ENCODE measurements around the gene PLCL2.

DNA sequence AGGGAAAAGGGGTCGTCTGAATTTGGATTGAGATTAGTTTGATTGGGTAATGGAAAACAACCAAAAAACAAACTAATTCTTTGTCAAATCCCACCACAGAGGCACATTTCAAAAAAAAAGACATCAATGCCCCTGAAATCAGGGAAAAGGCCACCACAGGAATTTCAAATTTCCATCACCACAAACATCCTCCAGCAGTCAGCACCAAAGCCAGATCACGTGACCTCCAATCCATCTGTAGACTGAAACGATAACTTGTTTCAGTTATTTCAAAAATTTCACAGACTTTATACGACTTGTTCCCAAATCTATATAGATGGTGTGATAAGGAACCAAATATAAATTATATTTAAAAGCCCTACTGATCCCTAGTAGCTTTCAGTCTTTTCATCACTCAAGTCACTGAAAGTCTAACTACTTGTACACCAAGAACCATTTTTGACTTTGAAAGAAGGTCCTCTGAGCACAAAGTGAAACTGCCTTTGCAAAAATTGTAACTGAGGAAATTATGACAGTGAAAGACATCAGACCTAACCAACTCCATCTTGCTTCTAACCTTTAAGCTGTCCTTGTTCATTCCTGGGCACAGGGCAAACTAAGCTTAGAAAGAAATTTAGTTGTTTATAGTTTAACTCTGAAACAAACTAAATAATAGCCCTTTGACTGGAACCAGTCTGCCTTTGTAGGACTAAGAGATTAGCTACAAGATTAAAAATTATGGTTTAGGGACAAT, 48.1 kb upstream of the PLCL2 start:
- TF ChIP-seq, protein P1, sequence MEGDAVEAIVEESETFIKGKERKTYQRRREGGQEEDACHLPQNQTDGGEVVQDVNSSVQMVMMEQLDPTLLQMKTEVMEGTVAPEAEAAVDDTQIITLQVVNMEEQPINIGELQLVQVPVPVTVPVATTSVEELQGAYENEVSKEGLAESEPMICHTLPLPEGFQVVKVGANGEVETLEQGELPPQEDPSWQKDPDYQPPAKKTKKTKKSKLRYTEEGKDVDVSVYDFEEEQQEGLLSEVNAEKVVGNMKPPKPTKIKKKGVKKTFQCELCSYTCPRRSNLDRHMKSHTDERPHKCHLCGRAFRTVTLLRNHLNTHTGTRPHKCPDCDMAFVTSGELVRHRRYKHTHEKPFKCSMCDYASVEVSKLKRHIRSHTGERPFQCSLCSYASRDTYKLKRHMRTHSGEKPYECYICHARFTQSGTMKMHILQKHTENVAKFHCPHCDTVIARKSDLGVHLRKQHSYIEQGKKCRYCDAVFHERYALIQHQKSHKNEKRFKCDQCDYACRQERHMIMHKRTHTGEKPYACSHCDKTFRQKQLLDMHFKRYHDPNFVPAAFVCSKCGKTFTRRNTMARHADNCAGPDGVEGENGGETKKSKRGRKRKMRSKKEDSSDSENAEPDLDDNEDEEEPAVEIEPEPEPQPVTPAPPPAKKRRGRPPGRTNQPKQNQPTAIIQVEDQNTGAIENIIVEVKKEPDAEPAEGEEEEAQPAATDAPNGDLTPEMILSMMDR (IDR thresholded peaks at IDR 0.05): no peak
- TF ChIP-seq POLR2A (IDR thresholded peaks at IDR 0.05): no peak
